Measurements from ENCODE around the gene COX7A1.
"Not testable (repeated sequence)": the region's sequence is repeated elsewhere in the genome, so short reads cannot be mapped to it uniquely, and the experiment has no call there.

The COX7A1 gene

GRCh38 chr19:36183245-36183628 is 31.0 kb upstream of the COX7A1 start:
- Histone ChIP-seq H3K27ac (ENCODE audit: poor library complexity, severe bottlenecking) (no peak overlapping the region), H3K9me3 (ENCODE audit: severe bottlenecking) (no peaks in the 10 kb centered on the region), H3K36me3 (ENCODE audit: low read depth) (peaks cover 8% of the 10 kb centered on the region; the same call in 1 of the 2 replicates), H3K4me1 (ENCODE audit: insufficient read depth, poor library complexity, severe bottlenecking) (no peaks in the 10 kb centered on the region), H3K27me3 (ENCODE audit: insufficient read depth, poor library complexity, severe bottlenecking) (no peaks in the 10 kb centered on the region), H3K4me3 (ENCODE audit: severe bottlenecking) (no peak overlapping the region)
- no peak for ATAC-seq (ENCODE audit: low read depth)
- no peak for TF ChIP-seq CTCF (IDR thresholded peaks at IDR 0.05; ENCODE audit: poor library complexity, severe bottlenecking)
- DNase-seq (ENCODE audit: low spot score) = no peak

- Histone ChIP-seq H3K4me1 (ENCODE audit: insufficient read depth, poor library complexity, severe bottlenecking) (no peaks in the 10 kb centered on the region), H3K27ac (ENCODE audit: poor library complexity, severe bottlenecking) (no peak overlapping the region), H3K36me3 (ENCODE audit: low read depth) (peaks cover 8% of the 10 kb centered on the region; the same call in 1 of the 2 replicates), H3K4me3 (ENCODE audit: severe bottlenecking) (no peak overlapping the region), H3K27me3 (ENCODE audit: insufficient read depth, poor library complexity, severe bottlenecking) (no peaks in the 10 kb centered on the region), H3K9me3 (ENCODE audit: severe bottlenecking) (no peaks in the 10 kb centered on the region)
- no peak for TF ChIP-seq CTCF (IDR thresholded peaks at IDR 0.05; ENCODE audit: poor library complexity, severe bottlenecking)
- DNase-seq (ENCODE audit: low spot score) = no peak
- peak; percentile 55 for ATAC-seq (ENCODE audit: low read depth)
Measured at GRCh38 chr19:36182612-36183244, 30.5 kb upstream of the COX7A1 start.

- not testable (repeated sequence) for H3K27ac ChIP-seq (ENCODE audit: poor library complexity, severe bottlenecking); H3K4me1 ChIP-seq (ENCODE audit: insufficient read depth, poor library complexity, severe bottlenecking); H3K9me3 ChIP-seq (ENCODE audit: severe bottlenecking); H3K27me3 ChIP-seq (ENCODE audit: insufficient read depth, poor library complexity, severe bottlenecking); H3K4me3 ChIP-seq (ENCODE audit: severe bottlenecking); H3K36me3 ChIP-seq (ENCODE audit: low read depth); ATAC-seq (ENCODE audit: low read depth); DNase-seq (ENCODE audit: low spot score)
Measured at GRCh38 chr19:36179077-36179476, 26.8 kb upstream of the COX7A1 start.

- not testable (repeated sequence) for H3K27me3 ChIP-seq (ENCODE audit: insufficient read depth, poor library complexity, severe bottlenecking); H3K27ac ChIP-seq (ENCODE audit: poor library complexity, severe bottlenecking); H3K4me3 ChIP-seq (ENCODE audit: severe bottlenecking); H3K4me1 ChIP-seq (ENCODE audit: insufficient read depth, poor library complexity, severe bottlenecking); H3K9me3 ChIP-seq (ENCODE audit: severe bottlenecking); ATAC-seq (ENCODE audit: low read depth); DNase-seq (ENCODE audit: low spot score); H3K36me3 ChIP-seq (ENCODE audit: low read depth)
Measured at GRCh38 chr19:36173846-36174245, 21.6 kb upstream of the COX7A1 start.

GRCh38 chr19:36172852-36173251 is 20.6 kb upstream of the COX7A1 start:
- Histone ChIP-seq H3K36me3 (ENCODE audit: low read depth) (no peaks in the 10 kb centered on the region), H3K9me3 (ENCODE audit: severe bottlenecking) (no peaks in the 10 kb centered on the region), H3K27me3 (ENCODE audit: insufficient read depth, poor library complexity, severe bottlenecking) (no peaks in the 10 kb centered on the region), H3K4me3 (ENCODE audit: severe bottlenecking) (no peak overlapping the region), H3K4me1 (ENCODE audit: insufficient read depth, poor library complexity, severe bottlenecking) (no peaks in the 10 kb centered on the region), H3K27ac (ENCODE audit: poor library complexity, severe bottlenecking) (no peak overlapping the region)
- DNase-seq (ENCODE audit: low spot score) (no peak), ATAC-seq (ENCODE audit: low read depth) (no peak)
- no peak for TF ChIP-seq CTCF (IDR thresholded peaks at IDR 0.05; ENCODE audit: poor library complexity, severe bottlenecking)

GRCh38 chr19:36169084-36169760 is 17.0 kb upstream of the COX7A1 start:
- Histone ChIP-seq H3K36me3 (ENCODE audit: low read depth) (peaks cover 5% of the 10 kb centered on the region; the same call in 1 of the 2 replicates), H3K4me3 (ENCODE audit: severe bottlenecking) (no peak overlapping the region), H3K4me1 (ENCODE audit: insufficient read depth, poor library complexity, severe bottlenecking) (no peaks in the 10 kb centered on the region), H3K27ac (ENCODE audit: poor library complexity, severe bottlenecking) (no peak overlapping the region), H3K9me3 (ENCODE audit: severe bottlenecking) (no peaks in the 10 kb centered on the region), H3K27me3 (ENCODE audit: insufficient read depth, poor library complexity, severe bottlenecking) (no peaks in the 10 kb centered on the region)
- TF ChIP-seq CTCF (IDR thresholded peaks at IDR 0.05; ENCODE audit: poor library complexity, severe bottlenecking) = no peak
- DNase-seq (ENCODE audit: low spot score) (no peak), ATAC-seq (ENCODE audit: low read depth) (no peak)

All from RWPE2 (cell line).